PC-9 (cell line): Measurements from ENCODE around the gene PRICKLE4.

Experiments used
- CTCF ChIP-seq: fragments of 200-600 bp; sonication (generic); conservative IDR thresholded peaks from 2 replicates; pipeline ENCODE4 v1.6.1; 2017; ENCODE audit warnings: mixed run types, antibody characterized with exemption, mild to moderate bottlenecking, moderate library complexity
- EZH2 ChIP-seq: fragments of 200-600 bp; sonication (generic); IDR thresholded peaks from 2 replicates; pipeline ENCODE4 v1.8.0; 2017; ENCODE audit warnings: antibody characterized with exemption, low read depth

- no peak for TF ChIP-seq CTCF
- TF ChIP-seq EZH2: no peak
These were observed 5.2 kb upstream of the PRICKLE4 start for GRCh38 chr6:41775293-41775882.
